ENCODE measurements around the gene CDK5.

DNA sequence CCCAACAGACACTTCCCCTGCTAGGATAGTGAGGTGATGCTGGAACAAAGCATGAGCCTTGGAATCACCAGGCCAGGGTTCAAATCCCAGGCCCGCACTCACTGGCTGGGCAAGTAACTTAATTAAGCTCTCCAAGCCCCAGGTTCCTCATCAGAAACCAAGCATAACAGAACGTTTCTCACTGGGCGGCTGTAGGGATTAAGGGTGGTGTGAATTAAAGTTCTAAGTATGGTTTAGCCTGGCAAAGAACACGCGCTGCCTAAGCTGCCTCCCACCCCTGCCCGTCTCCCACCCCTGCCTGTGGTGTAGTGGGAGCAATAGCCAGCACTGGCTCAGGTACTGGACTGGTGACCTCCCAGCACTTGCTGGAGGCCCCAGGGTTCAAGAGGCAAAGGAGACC lies 7.3 kb upstream of the CDK5 start:
- no peak for TF ChIP-seq POLR2A (IDR thresholded peaks at IDR 0.05; ENCODE audit: low read length)
- no peak for TF ChIP-seq GATA1 (IDR thresholded peaks at IDR 0.05; ENCODE audit: low read depth, low read length)

Data from erythroblast (primary cell).